Measurements from ENCODE around the gene PTP4A2.
A peak's percentile ranks its signal among the peaks of the same experiment; 100 is the strongest.

PTP4A2 gene

DNA sequence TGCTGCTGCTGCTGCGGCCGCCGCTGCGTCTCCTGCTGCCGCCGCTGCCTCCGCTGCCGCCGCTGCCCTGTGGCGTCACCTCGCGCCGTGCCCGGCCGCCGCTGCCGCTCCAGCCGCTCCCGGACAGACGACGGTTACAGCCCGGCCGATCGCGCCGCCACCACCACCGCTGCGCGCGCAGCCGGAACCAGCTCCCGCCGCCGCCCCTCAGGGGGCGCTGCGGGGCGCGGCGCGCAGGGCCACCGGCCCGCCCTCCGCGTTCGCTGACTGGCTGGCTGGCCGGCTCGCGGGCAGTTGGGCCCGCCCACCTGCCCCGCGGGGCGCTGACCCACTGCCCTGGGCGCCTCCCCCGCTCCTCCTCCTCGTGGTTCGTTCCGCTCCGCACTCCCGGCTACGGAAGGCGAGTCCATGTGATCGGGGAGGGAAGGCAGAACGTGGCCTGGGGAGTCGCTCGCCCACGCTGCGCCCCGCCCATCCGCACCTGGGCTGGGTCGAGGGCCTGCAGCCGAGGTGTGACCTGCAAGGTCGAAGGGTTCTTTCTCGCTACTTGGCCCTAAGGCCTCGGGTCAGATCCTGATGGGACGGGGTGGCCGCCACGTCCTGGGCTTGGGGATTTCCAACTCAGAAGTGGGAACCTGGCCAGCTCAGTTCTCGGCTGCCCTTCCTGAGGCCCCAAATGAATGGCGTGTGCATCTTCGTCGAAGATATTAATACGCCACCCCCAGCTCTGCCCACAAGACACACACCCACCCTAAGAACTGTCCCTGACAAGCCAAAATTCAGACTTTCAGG, at the start of gene PTP4A2:
TSS of gene PTP4A2 (minus strand) at position 185 of the 792 bp plus-strand sequence. CDS start 19,303 bp downstream, outside the sequence.
- FAIRE-seq: peak; percentile 82

GRCh38 chr1:31987135-31987619, 49.0 kb upstream of the PTP4A2 start:
- FAIRE-seq: no peak

DNA sequence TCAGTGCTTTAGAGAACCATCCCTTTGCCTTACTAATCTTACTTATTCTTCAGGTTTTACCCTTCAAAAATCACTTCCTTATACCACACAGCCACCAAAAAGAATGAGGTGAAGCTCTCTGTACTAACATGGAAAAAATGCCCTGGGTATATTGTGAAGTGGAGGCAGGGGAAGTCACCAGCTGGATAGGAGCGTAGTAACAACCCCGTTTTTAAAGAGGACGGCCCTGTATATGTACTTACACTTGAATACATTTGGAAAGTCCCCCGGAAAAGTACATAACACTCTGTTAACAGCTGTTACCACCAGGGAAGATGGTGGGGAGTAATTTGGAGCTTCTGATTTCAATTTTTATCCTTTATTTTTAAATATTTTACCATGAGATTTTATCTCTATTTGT, 47.3 kb upstream of the PTP4A2 start:
- FAIRE-seq: no peak

DNA sequence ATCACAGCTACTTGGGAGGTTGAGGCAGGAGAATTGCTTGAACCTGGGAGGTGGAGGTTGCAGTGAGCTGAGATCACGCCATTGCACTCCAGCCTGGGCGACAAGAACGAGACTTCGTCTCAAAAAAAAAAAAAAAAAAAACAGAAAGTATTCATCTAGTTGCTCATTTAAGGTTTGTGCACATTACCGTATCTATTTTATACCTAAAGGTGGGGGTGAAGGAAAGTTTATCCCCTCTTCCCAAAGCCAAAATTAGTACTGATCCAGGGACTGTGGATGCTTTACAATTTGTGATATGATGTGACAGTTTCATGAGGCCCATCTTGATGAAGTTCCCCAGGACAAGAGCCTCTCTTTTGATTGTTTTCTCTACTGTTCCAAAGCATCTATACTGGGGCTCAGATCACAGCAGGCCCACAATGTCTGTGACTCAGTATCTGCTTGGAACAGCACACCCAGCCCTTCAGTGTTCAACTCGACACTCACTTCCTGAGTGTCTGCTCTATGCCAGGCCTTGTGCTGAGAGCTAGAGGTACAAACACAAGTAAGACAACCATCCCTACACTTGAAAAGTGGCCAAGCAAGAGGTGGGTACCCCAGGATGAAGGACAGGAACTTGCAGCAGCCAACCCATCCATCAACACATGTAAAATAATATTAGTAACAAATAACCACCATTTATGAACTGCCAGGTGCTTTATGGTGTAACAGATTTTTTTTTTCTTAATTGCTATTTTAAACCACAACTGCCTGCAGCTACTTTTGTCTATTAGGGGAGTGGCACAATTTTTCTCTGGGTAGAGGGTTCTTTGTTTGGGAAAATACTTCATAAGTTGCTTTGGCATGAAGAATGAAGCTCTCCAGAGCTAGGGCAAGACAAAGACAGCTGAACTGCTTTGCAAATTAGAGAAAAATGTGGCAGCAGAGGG, 46.5 kb upstream of the PTP4A2 start:
- no peak for FAIRE-seq

DNA sequence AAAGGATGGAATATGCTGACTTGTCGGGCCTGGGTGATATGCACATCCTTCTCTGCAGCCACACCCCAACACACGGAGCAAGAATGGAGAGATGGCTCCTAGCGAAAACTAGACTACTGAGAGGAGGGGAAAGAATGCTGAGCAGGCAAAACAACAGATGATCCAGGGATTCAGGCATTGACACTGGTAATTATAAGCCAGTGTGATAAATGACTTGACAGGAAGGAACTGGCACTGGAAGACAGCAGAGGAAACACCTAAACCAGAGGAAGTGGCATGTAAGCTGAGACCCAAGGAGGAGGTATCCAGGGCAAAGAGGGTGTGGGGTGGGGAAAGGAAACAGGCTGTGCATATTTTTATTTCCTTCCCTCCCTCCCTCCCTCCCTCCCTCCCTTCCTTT, 43.8 kb upstream of the PTP4A2 start:
- FAIRE-seq: no peak

GRCh38 chr1:31981456-31981839, 43.3 kb upstream of the PTP4A2 start:
- no peak for FAIRE-seq

DNA sequence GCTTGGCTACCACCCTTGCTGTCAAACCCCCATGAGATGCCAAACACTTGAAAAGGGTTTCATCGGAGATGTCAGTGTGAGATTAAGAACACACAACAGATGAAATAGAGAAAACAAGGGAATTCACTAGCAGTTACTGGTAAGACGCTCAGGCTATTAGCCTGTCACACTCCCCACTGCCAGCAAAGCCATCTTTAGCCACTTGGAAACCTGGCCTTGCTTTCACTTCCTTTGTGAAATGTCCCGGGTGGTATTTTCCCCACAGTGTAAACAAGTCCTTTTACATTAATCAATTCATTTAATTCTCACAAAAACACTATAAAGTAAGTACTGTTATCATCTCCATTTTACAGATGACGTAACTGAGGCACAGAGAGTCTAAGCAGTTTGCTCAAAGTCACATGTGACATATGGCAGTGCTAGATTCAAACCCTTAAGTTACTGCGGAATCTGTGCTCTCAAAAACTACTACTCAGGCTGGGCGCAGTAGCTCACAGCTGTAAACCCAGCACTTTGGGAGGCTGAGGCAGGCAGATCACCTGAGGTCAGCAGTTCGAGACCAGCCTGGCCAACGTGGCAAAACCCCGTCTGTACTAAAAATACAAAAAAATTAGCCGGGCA, 42.8 kb upstream of the PTP4A2 start:
- no peak for FAIRE-seq

DNA sequence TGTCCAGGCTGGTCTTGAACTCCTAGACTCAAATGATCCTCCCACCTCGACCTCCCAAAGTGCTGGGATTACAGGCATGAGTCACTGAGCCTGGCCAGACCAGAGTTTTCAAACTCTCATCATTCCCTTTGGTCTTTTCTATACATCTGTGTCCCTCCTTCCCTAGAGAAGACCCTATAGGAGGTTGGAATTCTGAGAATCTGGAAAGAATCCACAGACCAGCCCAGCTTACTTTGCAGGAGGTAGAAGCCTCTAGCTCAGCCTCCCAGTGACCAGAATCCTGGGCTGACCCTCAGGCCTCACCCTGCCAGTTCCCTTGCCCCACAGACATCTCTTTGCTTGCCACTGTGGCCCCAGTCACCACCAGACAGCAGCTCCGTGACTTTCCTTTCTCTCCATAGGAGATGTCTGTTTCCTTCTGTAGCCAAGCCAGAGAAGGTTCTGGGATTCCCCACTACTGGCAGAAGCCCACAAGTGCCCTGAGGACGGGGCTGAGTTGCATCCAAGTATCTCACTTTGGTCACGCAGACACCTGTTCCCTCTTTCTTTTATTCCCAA, 40.8 kb upstream of the PTP4A2 start:
- FAIRE-seq: no peak

- FAIRE-seq: no peak
These were observed 39.4 kb upstream of the PTP4A2 start for GRCh38 chr1:31977385-31978131.

DNA sequence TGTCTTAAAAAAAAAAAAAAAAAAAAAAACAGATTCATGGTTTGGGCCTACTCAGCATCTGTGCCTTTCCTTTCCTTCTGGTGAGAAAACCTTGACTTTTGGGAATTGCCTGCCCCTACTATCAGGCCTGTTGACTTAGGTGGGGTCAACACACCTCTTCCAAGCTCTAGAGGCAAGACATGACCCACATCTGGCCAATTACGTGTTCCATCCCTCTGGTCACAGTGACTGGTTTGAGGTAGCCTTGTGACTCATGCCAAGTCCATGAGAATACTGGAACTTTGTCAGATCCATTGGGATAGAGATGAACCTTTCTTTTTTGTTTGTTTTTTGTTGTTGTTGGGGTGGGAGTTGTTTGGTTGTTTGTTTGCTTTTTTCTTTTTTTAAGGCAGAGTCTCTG, 38.2 kb upstream of the PTP4A2 start:
- FAIRE-seq: no peak

GRCh38 chr1:31970873-31971272, 32.7 kb upstream of the PTP4A2 start:
- FAIRE-seq: no peak

DNA sequence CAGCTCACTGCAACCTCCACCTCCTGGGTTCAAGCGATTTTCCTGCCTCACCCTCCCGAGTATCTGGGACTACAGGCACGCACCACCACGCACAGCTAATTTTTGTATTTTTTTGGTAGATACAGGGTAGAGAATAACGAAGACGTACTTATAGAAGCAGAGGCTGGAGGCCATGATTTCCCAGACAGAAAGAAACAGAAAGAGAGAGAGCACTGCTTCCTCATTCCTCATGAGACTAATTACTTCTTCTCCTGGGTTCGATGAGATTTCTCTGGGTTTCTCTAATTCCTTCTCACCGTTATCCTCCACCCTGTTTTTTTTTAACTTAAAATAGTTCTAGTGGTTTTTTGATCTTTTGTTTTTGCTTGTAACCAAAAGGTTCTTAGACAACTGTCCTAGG, 23.4 kb upstream of the PTP4A2 start:
- FAIRE-seq: no peak

DNA sequence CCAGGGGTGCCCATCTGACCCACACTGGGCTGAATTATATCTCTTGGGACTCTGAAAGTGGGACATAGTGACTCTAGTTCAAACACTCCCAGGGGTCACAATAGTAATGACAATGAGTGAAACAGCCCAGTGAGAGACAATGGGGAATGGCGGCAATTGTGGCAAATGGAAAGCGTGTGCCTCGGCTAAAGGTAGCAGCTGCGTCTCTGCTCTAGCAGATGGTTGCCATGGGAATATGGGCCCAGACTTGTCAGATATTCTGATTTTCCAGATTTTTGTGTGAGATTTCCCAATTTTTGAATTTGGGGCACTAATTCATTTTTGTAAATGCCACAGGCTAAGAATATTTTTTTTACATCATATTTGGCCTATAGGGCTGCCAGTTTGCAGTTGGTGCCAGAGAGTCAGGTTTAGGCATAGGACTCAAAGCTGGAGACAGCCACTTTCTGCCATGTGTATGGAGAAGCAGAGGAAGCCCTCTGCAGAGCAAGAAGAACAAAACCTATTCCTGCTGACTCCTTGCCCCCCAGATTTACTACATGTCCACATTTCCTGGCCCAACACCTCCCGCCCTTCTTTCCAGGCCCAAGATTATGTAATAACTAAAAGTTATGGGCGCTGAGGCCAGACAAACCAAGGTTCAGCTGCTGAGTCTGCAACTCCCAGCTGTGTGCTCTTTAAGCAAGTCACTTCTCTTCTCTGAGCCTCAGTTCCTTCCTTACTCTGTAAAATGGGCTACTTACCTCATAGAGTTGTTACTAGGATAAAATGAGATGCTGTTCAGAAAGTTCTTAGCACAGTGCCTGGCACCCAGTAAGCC, 21.6 kb upstream of the PTP4A2 start:
- FAIRE-seq: no peak

DNA sequence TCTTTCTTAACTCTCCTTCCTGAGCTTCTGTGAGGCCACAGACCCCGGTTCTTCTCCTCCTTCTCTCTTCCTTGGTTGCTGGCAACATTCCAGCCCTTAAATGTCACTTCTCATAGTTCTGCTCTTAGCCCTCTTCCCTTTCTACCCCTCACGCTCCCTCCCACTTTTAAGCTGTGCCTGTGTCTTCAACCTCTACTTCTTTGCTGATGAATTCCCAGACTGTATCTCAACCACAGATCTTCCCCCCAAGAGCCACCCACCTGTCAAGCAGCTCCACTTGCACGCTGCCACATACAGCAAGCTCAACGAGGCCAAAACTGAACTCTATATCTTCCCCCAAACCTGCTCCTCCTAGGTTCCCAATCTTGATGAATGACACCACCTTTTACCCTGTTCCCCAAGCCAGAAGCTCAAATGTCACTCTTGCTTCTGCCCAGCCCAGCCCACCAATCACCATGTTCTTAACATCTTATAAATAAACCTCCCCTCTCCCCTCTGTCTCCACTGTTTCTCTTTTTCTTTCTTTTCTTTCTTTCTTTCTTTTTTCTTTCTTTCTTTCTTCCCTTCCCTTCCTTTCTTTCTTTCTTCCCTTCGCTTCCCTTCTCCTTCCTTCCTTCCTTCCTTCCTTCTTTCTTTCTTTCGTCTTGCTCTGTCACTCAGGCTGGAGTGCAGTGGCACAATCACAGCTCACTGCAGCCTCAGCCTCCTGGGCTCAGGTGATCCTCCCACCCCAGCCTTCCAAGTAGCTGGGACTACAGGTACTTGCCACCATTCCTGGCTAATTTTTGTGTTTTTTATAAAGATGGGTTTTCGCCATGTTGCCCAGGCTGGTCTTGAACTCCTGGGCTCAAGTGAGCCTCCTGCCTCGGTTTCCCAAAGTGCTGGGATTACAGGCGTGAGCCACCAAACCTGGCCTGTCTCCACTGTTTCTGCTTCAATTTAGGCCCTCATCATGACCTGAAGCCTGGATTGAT, 19.8 kb upstream of the PTP4A2 start:
- FAIRE-seq: no peak

GRCh38 chr1:31955917-31956736, 18.0 kb upstream of the PTP4A2 start:
- FAIRE-seq: peak; percentile 96

GRCh38 chr1:31954607-31955283, 16.6 kb upstream of the PTP4A2 start:
- peak; percentile 86 for FAIRE-seq

GRCh38 chr1:31952825-31953220, 14.7 kb upstream of the PTP4A2 start:
- no peak for FAIRE-seq

DNA sequence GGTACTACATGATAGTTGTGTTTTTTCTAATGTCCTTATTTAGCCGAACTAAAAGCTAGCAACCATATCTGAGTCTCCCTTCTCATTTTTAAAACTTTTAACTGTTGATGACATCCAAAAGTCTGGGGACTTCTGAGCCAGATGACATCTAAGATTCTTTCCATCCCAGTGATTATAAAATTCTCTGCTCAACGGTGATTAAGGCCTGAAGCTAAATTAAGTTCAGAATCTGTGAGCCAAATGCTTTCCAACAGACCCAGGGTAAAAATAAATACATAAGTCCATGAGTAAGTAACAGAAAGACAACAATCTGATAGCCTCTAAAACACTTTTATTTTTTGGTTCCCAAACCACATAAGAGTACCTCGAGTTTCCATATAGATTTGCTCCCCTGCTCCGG, 13.1 kb upstream of the PTP4A2 start:
- no peak for FAIRE-seq

GRCh38 chr1:31949862-31950261, 11.7 kb upstream of the PTP4A2 start:
- no peak for FAIRE-seq
